Measurements from ENCODE around the gene APOC1. TPM values are rescaled to one million over a fixed set of nuclear protein-coding genes. Genes with fewer than 3 reads are reported as not detected.

APOC1 gene
- total RNA-seq, 1 experiment from 2014 or later: 86.5 TPM

DNA sequence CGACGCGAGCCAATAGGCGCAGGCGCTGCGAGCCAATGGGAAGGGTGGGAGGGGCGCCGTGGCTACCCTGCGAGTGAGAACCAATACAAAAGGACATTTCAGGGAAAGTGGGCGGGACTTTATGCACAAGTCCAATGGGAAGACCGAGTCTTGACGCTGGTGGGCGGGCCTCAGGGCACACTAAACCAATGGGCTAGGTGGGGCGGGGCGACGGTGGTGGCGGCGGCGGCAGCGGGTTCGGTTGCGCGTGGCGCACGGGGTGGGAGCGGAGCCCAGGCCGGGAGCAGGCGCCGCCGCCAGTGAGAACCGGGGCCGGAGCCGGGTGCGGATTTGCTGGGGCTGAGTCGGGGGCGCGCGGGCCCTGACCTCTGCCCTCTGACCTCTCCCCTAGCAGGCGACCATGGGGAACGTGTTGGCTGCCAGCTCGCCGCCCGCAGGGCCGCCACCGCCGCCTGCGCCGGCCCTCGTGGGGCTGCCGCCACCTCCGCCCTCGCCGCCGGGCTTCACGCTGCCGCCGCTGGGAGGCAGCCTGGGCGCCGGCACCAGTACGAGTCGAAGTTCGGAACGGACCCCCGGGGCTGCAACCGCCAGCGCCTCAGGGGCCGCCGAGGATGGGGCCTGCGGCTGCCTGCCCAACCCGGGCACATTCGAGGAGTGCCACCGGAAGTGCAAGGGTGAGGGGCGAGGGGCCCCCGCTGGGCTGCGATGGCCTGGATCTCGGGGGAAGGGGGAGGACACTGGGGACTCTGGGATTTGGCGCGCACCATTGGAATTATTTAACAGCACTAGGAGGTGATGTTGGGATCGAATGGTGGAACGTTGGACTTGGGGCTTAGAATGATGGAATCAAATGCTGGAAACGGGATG, 23.2 kb upstream of the APOC1 start, which contains the start of gene TOMM40 (continued):
- TF ChIP-seq GABPB1 (CRISPR knock-in tag; IDR thresholded peaks at IDR 0.05) (no peak), NFATC4 (CRISPR knock-in tag; IDR thresholded peaks at IDR 0.05) (peak; percentile 84; the same call in 1 of the 2 replicates), ZNF263 (CRISPR knock-in tag; IDR thresholded peaks at IDR 0.05; ENCODE audit: low read depth) (no peak), ZNF396 (CRISPR knock-in tag; IDR thresholded peaks at IDR 0.05; ENCODE audit: borderline replicate concordance) (no peak), NFYB (CRISPR knock-in tag; conservative IDR thresholded peaks at IDR 0.05; ENCODE audit: low read depth) (peak; percentile 96), ZBTB21 (CRISPR knock-in tag; IDR thresholded peaks at IDR 0.05; ENCODE audit: borderline replicate concordance) (no peak), NR2C2 (CRISPR knock-in tag; IDR thresholded peaks at IDR 0.05) (peak; percentile 12; the same call in 1 of the 2 replicates)
- TF ChIP-seq, protein P1, sequence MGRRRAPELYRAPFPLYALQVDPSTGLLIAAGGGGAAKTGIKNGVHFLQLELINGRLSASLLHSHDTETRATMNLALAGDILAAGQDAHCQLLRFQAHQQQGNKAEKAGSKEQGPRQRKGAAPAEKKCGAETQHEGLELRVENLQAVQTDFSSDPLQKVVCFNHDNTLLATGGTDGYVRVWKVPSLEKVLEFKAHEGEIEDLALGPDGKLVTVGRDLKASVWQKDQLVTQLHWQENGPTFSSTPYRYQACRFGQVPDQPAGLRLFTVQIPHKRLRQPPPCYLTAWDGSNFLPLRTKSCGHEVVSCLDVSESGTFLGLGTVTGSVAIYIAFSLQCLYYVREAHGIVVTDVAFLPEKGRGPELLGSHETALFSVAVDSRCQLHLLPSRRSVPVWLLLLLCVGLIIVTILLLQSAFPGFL (CRISPR knock-in tag; IDR thresholded peaks at IDR 0.05; ENCODE audit: borderline replicate concordance): no peak
- TF ChIP-seq, protein P2, sequence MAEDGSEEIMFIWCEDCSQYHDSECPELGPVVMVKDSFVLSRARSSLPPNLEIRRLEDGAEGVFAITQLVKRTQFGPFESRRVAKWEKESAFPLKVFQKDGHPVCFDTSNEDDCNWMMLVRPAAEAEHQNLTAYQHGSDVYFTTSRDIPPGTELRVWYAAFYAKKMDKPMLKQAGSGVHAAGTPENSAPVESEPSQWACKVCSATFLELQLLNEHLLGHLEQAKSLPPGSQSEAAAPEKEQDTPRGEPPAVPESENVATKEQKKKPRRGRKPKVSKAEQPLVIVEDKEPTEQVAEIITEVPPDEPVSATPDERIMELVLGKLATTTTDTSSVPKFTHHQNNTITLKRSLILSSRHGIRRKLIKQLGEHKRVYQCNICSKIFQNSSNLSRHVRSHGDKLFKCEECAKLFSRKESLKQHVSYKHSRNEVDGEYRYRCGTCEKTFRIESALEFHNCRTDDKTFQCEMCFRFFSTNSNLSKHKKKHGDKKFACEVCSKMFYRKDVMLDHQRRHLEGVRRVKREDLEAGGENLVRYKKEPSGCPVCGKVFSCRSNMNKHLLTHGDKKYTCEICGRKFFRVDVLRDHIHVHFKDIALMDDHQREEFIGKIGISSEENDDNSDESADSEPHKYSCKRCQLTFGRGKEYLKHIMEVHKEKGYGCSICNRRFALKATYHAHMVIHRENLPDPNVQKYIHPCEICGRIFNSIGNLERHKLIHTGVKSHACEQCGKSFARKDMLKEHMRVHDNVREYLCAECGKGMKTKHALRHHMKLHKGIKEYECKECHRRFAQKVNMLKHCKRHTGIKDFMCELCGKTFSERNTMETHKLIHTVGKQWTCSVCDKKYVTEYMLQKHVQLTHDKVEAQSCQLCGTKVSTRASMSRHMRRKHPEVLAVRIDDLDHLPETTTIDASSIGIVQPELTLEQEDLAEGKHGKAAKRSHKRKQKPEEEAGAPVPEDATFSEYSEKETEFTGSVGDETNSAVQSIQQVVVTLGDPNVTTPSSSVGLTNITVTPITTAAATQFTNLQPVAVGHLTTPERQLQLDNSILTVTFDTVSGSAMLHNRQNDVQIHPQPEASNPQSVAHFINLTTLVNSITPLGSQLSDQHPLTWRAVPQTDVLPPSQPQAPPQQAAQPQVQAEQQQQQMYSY (CRISPR knock-in tag; IDR thresholded peaks at IDR 0.05): no peak
- TF ChIP-seq, protein P3, sequence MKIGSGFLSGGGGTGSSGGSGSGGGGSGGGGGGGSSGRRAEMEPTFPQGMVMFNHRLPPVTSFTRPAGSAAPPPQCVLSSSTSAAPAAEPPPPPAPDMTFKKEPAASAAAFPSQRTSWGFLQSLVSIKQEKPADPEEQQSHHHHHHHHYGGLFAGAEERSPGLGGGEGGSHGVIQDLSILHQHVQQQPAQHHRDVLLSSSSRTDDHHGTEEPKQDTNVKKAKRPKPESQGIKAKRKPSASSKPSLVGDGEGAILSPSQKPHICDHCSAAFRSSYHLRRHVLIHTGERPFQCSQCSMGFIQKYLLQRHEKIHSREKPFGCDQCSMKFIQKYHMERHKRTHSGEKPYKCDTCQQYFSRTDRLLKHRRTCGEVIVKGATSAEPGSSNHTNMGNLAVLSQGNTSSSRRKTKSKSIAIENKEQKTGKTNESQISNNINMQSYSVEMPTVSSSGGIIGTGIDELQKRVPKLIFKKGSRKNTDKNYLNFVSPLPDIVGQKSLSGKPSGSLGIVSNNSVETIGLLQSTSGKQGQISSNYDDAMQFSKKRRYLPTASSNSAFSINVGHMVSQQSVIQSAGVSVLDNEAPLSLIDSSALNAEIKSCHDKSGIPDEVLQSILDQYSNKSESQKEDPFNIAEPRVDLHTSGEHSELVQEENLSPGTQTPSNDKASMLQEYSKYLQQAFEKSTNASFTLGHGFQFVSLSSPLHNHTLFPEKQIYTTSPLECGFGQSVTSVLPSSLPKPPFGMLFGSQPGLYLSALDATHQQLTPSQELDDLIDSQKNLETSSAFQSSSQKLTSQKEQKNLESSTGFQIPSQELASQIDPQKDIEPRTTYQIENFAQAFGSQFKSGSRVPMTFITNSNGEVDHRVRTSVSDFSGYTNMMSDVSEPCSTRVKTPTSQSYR (CRISPR knock-in tag; IDR thresholded peaks at IDR 0.05): no peak
- TF ChIP-seq, protein P4, sequence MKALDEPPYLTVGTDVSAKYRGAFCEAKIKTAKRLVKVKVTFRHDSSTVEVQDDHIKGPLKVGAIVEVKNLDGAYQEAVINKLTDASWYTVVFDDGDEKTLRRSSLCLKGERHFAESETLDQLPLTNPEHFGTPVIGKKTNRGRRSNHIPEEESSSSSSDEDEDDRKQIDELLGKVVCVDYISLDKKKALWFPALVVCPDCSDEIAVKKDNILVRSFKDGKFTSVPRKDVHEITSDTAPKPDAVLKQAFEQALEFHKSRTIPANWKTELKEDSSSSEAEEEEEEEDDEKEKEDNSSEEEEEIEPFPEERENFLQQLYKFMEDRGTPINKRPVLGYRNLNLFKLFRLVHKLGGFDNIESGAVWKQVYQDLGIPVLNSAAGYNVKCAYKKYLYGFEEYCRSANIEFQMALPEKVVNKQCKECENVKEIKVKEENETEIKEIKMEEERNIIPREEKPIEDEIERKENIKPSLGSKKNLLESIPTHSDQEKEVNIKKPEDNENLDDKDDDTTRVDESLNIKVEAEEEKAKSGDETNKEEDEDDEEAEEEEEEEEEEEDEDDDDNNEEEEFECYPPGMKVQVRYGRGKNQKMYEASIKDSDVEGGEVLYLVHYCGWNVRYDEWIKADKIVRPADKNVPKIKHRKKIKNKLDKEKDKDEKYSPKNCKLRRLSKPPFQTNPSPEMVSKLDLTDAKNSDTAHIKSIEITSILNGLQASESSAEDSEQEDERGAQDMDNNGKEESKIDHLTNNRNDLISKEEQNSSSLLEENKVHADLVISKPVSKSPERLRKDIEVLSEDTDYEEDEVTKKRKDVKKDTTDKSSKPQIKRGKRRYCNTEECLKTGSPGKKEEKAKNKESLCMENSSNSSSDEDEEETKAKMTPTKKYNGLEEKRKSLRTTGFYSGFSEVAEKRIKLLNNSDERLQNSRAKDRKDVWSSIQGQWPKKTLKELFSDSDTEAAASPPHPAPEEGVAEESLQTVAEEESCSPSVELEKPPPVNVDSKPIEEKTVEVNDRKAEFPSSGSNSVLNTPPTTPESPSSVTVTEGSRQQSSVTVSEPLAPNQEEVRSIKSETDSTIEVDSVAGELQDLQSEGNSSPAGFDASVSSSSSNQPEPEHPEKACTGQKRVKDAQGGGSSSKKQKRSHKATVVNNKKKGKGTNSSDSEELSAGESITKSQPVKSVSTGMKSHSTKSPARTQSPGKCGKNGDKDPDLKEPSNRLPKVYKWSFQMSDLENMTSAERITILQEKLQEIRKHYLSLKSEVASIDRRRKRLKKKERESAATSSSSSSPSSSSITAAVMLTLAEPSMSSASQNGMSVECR (CRISPR knock-in tag; IDR thresholded peaks at IDR 0.05; ENCODE audit: borderline replicate concordance): peak; percentile 36; the same call in 1 of the 2 replicates
- TF ChIP-seq, protein P5, sequence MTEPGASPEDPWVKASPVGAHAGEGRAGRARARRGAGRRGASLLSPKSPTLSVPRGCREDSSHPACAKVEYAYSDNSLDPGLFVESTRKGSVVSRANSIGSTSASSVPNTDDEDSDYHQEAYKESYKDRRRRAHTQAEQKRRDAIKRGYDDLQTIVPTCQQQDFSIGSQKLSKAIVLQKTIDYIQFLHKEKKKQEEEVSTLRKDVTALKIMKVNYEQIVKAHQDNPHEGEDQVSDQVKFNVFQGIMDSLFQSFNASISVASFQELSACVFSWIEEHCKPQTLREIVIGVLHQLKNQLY (CRISPR knock-in tag; IDR thresholded peaks at IDR 0.05): no peak
